HG02870 (cell line): ENCODE results near the gene PERCC1.

Experiments
- ATAC-seq: cut with Tn5 transposase; IDR thresholded peaks from one replicate; pipeline ENCODE4 v1.9.1; 2021; ENCODE audit warnings: mild to moderate bottlenecking, moderate library complexity; ENCODE audit not compliant: unreplicated experiment

The PERCC1 gene

DNA sequence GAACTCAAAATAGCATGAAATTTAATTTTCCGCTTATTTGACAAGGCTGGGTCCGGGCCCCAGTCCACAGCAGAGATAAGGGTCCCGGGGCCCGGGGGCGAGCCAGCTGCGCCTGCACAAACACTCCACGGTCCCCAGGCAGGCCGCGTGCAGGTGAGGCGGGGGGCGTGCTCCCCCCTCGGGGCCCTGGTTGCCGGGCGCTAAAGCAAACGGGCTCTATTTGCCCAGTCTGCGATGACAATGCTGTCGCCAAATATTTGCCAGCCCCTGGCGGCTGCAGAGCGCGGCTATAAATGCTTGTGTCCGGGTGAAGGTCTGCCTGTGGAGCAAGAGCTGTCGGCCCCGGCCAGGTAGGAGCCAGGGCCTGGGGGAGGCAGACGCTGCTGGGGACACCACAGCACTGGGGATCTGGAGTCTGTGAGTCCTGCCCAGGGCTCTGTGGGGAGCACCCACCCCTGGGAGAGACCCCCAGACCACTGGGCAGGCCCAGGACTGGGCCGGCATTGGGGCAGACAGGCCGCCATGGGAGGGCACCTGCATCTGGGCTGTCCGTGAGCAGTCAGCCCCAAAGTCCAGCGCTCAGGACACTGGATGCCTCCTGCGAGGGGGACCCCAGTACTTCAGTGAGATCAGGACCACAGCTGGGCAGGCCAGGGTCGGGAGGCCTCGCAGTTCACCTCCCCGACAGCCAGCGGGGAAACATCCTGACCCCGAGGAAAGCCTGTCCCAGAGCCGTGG is at the start of gene PERCC1:
Gene PERCC1, plus strand, starts transcription at position 320 of the 738 bp plus-strand sequence. CDS start 1,516 bp downstream, outside the sequence.
- no peak for ATAC-seq

DNA sequence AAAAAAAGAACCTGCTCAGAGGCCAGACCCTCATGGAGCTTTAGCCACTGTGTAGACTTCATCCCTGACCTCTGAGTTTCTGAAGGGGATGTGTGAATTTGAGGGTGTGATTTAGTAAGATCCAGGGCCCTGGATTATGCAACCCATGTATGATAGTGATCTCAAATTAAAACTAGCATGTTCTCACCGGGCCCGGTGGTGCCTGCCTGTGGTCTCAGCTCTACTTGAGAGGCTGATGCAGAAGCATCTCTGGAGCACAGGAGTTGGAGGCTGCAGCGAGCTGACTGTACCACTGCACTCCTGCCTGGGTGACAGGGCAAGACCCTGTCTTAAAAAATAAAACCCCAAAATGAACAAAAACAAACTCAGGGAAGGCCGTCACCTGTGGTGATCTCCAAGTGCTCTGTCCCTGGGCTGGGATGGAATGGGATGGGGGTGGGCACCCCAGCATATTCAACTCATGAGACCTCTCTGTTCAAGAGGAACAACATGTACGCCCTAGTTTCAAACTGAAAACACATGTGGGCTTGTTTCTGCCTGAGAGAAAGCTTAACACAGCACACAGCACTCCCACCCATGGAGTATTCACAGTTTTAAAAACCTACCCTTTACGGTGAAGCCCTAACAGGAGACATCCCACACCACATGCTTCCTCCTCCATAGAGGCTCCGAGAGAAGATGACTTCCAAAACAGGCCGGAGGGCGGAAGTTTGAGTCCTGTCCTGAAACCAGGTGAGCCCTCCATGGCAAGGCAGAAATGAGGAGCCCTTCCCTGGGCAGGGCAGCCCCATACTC is 49.1 kb upstream of the PERCC1 start:
- no peak for ATAC-seq

DNA sequence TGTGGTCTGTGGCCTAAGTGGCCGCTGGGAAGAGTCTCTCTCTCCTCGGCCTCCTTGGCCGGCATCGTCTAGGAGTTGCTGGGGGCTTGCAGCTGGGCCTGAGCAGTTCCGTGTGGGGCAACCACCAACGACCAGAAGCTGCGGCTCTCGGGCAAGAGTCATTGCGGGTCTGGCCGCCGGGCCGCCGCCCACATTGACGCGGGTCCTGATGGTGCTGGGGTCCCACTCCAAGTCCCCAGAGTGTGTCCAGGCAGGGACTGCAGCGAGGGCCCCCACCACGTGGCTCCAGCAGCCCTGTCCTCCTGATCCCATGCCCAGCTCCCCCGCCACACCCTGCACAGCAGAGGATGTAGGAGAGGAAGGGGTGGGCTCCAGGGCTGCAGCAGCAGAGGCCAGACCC is 47.3 kb upstream of the PERCC1 start:
- ATAC-seq = no peak

DNA sequence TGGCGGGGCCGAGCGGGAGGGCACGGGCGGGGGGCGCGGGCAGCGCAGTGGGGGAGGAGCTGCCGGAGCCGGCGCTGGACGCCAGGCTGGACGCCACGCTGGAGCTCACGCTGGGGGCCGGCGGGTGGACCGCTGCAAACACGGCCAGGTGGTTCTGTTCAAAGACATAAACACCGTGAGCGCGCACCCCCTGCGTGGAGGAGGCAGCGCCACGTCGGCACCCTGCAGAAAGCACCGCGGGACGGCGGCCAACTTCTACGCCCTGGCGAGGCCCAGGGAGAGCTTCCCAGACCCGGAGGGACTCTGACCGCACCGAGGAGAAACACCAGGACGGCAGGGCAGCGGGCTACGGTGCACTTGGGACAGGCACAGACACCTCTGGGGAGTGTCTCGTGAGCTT is 45.6 kb upstream of the PERCC1 start:
- no peak for ATAC-seq

DNA sequence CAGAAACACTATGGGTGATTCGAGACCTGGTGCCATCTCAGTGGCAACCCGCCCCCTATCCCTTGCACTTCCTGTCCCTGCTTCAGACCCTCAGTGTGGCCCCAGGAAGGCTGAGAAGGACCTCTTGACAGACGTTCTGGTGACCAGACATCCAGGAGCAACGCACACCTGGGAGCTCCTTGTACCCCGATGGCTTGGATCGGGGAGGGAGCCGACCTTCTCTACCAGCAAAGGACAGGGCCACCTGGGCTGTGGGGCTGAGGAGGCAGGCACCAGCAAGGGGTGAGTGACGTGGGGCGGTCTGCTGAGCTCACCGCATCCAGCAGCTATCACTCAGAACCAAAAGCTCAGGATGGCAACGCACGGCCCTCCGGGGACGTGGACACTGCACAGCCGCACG is 43.5 kb upstream of the PERCC1 start:
- ATAC-seq = no peak

DNA sequence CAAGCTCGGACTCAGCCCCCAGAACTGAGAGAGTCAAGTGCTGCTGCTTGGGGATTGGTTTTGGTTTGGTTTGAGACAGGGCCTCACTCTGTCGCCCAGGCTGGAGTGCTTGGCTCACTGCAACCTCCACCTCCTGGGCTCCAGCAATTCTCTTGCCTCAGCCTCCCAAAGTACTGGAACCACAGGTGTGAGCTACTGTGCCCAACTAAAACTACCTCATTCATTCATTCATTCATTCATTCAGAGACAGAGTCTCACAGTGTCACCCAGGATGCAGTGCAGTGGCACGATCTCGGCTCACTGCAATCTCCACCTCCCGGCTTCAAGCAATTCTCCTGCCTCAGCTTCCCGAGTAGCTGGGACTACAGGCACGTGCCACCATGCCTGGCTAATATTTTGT is 41.1 kb upstream of the PERCC1 start:
- ATAC-seq = no peak

DNA sequence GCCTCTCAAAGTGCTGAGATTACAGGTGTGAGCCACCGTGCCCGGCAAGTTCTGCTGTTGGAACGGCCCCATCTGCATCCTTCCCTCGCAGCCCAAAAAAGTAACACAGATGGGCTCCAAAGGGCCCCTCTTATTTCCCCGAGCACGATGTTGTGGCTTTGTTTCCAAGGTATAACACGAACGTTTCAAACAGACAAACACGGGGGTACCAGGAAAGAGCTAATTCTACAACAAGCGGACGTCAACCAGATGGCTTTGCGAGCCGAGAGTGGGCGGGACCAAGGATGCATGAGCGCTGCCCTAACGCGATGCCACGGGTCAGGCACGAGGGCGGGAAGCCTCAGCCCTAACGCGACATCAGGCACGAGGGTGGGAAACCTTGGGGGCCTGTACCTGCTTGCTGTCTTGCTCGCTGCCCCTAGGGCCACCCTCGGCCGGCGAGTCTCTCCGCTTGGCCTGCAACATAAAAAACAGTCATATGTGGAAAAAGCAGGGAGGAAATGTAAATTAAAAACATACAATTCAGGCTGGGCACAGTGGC is 40.6 kb upstream of the PERCC1 start:
- no peak for ATAC-seq

DNA sequence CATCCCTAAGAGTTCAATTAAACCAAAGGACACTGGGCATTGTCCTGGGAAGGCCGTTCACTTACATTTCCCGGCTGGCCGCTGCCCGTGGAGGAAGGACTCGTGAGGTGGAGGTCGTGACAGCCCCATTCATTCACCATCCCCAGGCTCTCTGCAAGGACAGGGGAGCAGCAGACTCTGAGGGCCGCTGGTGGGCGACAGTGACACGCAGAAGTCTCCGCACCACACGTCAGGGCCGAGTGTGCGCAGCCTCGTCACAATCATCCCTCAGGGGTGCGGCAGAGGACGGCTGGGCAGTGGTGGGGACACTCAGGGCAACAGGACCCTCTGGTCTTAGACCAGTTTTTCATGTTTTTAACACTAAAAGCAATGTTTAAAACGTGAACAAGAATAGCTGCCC is 38.1 kb upstream of the PERCC1 start:
- ATAC-seq = no peak

DNA sequence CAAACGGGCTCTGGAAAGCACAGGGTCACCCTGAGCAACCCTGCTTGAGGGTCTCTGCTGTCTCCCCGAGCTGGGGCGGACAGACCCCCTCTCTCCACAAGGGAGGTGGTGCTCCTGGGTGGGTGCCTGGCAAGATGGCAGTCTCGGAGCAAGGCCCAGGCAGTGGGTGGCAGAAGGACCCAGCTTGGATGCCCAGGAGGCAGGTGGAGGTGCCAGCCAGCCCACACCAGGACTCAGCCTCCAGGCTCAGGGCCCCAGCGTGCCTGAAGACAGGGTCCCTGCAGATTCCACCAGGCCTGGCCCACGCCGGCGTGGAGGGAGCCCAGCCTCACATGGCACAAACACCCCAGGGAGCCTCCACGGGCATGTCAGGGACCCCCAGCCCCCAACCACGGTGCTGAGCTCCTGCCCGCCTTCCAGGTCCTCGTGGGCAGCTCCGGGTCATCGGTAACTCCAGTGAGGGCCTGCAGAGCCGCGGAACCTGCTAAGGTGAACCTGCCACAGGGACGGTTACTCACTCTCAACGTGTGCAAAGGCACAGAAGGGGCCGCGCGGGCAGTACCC is 37.2 kb upstream of the PERCC1 start:
- no peak for ATAC-seq

DNA sequence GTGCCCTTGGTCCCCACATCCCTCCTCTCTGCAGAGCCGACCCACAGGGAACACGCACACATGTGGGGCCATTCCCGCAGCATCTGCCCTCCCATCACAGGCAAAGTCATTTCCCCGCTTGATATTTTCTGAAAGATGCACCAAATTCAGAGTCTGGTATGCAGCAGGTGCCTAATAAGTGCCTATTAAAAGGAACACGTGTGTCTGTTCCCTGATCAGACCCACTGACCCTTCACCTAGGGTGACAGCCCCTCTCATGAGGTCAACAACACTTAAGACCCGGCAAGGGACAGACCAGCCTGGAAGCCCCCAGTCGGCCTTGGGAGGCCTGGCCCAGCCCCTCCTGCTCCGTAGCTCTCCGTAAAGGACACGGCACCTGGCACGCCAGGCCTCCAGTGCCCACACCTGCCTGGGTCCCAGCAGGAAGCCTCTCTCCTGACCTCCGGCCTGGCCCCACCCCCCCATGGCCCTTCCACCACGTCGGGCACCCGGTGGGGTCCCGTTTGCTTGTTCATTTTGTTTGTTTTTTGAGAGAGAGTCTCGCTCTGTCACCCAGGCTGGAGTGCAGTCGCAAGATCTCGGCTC is 36.4 kb upstream of the PERCC1 start:
- no peak for ATAC-seq

DNA sequence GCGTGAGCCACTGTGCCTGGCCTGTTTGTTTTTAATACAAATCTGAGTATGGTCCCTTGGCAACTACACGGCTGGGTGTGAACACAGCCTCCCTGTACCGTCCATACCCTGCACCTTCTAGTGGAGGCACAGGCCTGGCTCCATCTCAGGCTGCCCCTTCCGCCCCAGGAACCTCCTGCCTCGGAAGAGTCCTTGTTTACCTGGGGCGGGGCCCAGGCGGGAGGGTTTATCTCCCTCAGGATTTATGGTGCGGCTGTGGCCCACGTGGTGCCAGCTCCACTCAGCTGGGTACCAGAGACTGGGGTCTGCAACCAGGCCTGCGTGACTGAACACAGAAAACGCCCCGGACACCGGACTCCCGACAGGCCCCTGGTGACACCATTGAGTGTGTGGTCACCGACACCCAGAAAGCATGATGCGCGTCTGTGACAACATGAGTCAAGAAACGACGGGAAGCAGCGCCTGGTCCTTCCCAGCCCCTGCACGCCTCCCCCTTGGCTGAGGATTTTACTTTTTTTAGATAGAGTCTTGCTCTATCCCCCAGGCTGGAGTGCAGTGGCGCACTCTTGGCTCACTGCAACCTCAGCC is 35.3 kb upstream of the PERCC1 start:
- no peak for ATAC-seq

DNA sequence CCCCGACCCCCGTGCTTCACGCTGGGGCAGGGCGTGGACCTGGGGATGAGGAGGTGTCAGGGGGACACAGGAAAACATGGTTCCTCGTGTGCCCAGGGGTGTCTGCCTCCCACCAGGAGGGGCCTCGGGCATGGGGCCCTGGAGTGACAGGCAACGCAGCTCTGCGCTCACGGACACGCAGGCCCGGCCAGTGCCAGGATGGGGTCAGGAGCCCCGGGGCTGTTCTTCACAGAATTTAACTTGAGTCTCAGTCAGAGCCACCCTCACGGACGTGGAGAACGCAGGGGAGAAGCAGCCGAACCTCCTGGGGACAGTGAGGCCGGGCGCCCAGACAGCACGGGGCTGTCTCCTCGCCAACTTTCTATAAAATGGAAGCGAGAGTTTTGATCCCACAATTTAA is 33.1 kb upstream of the PERCC1 start:
- ATAC-seq = no peak

DNA sequence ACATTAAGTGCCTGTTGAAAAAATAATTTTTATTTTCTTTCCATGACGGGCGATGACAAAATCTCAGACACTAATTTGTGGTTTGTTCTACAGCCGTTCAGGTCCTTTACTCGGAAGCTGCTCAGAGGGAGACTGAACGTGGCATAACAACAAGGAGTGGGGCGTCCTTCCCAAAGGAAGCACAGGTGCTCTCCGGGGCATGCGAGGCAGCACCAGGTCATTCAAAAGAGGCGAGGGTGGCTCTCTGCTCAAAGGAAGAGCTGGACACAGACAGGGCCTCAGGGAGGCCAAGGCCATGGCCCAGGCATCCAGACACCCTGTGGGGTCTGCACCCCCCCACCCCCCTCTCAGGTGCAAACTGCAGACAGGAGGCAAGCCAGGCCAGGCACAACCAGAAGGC is 32.5 kb upstream of the PERCC1 start:
- ATAC-seq = no peak

DNA sequence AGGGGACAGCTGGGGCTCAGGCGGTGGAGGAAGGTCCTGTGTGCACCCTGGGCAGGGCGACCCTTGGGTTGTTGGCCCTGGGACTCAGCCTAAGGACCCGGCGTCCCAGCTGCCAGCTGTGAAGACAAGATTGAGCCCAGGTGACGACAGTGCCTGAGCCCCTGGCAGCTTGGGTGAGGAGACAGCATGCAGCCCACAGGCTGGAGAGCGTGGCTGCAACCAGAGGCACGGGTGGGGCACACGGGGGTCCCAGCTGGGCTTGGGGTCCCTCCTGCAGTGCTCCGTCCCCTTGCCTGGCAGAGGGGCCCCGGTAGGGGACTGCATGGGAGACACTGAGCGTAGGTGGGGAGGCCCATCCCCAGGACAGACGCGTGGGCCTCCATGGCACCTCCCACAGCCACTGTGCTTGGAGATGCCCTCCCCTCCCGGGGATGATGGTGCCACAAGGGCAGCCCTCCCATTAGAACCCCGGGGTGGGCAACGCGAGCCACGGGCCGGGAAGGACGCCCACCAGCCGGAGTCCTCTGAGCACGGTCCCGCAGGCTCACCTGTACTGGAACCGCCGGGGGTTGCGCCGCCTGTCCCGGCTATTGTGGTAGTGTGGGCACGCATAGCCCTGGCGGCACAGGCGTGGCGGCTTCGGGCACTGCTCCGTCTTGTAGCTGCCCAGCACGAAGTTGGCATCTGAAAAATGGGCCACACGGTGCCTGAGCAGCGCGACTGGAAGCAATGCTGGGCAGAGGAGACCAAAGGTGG is 31.9 kb upstream of the PERCC1 start:
- ATAC-seq = no peak

DNA sequence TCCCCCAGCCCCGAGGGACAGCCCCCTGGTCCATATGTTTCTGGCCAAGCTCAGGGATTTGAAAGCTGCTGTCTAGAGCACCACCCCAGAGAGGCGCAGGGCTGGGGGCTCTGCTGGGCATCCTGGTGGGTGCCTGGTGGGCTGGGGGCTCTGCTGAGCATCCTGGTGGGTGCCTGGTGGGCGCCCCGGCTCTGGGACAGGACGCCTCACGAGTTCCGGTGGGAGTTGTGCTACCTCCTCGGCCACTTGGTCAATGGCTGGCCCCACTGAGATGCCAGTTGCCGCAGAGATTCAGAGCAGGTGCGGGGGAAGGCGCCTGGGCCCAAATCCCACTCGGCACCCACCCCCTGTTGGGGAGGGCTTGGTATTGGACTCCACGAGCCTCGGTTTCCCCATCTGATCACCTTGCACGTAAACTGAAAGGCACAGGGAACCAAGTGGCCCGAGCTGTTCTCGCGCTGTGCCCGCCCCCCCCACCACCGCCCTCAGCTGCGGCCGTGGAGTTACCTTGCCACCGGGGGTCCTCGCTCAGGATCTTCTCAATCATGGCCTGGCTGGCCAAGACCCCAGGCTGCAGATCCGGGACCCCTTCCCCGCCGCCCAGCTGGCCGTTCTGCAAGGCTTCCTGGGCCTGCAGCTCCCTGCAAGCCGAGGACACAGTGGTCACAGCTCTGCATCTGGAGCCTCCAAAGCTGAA is 29.7 kb upstream of the PERCC1 start:
- no peak for ATAC-seq

DNA sequence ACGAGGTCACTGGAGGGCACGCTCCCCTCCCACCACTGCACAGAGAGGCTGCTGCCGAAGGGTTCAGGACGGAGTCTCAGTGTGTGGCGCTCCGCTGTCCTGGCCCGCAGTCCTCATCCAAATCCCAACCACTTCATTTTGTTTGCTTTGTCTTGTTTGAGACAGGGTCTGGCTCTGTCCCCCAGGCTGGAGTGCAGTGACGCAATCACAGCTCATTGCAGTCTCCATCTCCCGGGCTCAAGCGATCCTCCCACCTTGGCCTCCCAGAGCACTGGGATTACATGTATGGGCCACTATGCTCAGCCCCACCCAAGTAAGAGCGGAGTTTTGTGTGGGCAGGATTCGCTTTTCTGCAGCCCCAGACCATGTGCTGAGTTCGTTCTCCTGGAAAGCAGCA is 29.1 kb upstream of the PERCC1 start:
- ATAC-seq = no peak

DNA sequence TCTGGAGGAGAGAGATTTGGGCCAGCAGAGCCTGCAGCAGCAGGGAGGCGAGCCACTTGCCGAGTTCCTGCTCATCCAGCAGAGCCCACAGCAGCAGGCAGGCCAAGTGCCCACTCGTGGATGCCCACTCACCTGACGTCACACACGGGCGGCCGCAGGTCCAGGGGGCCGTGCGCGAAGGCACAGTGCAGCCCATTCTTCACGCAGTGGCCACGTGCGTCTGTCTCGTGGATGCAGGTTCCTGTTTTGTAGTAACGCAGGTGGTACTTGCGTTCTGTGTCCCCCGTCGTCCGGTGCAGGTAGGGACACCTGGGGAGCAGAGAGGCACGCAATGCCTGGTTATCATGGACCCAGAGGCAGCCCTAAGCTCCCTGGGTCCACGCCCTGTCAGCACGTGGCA is 27.8 kb upstream of the PERCC1 start:
- no peak for ATAC-seq

DNA sequence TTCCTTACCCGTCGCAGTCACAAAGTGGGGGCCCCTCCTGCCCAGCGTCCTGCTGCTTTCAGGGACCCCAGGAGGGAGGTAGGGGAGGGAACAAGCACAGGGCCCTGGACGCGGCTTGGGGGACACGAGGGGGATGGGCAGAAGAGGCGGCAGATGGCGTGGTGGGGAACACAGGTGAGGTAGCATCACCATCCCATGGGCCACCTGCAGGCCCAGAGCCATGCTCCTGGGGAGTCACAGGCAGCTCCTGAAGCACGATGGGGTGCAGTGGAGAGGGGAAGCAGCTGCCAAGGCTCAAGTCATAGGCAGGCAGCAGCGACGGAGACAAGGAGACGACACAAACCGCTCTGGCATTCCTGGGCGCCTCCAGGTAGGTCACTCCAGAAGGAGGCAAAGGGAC is 27.1 kb upstream of the PERCC1 start:
- ATAC-seq = no peak

DNA sequence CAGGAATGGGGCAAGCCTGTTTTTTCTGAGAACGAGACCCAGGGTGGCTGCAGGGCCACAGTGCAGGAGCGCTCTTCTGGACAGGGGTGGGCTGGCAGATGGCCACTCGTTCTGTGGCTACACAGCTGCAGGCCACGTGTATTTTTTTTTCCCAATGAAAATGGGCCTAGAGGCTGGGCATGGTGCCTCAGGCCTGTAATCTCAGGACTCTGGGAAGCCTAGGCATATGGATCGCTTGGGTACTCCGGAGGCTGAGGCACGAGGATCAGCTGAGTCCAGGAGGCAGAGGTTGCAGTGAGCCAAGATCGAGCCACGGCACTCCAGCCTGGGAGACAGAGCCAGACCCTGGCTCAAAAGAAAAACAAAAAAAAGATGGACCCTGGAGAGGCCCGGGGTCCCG is 23.1 kb upstream of the PERCC1 start:
- no peak for ATAC-seq
